ENCODE measurements around the gene TPK1. TPM values are rescaled to one million over a fixed set of nuclear protein-coding genes. Genes with fewer than 3 reads are reported as not detected.

The TPK1 gene
- total RNA-seq, 1 experiment from 2014 or later, result 3.1 TPM

DNA sequence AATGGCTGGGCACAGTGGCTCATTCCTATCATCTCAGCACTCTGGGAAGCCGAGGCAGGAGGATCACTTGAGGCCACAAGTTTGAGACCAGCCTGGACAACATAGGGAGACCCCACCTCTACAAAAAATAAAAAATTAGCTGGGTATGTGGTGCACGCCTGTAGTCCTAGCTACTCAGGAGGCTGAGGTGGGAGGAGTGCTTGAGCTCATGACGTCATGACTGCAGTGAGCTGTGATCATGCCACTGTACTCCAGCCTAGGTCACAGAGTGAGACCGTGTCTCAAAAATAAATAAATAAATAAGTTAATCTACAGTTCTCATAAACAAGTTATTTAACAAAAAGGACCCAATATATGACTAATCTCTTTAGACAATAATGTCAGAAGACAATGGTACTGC lies 76.2 kb downstream of the TPK1 start:
- no peaks in the 10 kb centered on the region for H3K9me3 ChIP-seq (ENCODE audit: control insufficient read depth, low read depth, low read length)
- no peak overlapping the region for H4K5ac ChIP-seq (ENCODE audit: insufficient read length, low read depth, low read length)
- Mint-ChIP-seq H3K27me3 (ENCODE audit: low read depth) (no peaks in the 10 kb centered on the region), H3K9me3 (peaks cover 0 to 2% of the 10 kb centered on the region in 2 experiments; a peak in 3 of 5 replicates), H3K4me3 (no peak overlapping the region), H3K36me3 (ENCODE audit: insufficient read depth in 1 of 3, low read depth in 3 of 3) (peaks cover 0 to 2% (median 1%) of the 10 kb centered on the region in 3 experiments; a peak in 2 of 7 replicates), H3K4me1 (peaks cover 7 to 8% of the 10 kb centered on the region in 2 experiments), H3K27ac (no peak overlapping the region)
- no peak overlapping the region for H3K14ac ChIP-seq (ENCODE audit: insufficient read depth, low read length)
- no peak overlapping the region for H4K91ac ChIP-seq (ENCODE audit: insufficient read length, low read depth, low read length)
- H2AK5ac ChIP-seq (ENCODE audit: insufficient read length, low read length), result no peak overlapping the region
- H3K79me2 ChIP-seq (ENCODE audit: insufficient read depth, low read length), result no peaks in the 10 kb centered on the region
- no peak overlapping the region for H2BK12ac ChIP-seq (ENCODE audit: insufficient read length, low read depth, low read length)
- no peak overlapping the region for H3K9ac ChIP-seq (ENCODE audit: extremely low read depth, insufficient read length, low read length)
- H2BK5ac ChIP-seq (ENCODE audit: insufficient read length, low read length), result no peak overlapping the region
- H3K4me2 ChIP-seq (ENCODE audit: insufficient read depth, insufficient read length, low read length), result no peak overlapping the region
- no peak overlapping the region for H3K27ac ChIP-seq (ENCODE audit: insufficient read length, low read depth, low read length)
- no peaks in the 10 kb centered on the region for H3K4me1 ChIP-seq (ENCODE audit: insufficient read depth, low read length)
- H3K79me1 ChIP-seq (ENCODE audit: insufficient read depth, low read depth, low read length, poor library complexity, severe bottlenecking), result no peaks in the 10 kb centered on the region
- TF ChIP-seq, protein P1, sequence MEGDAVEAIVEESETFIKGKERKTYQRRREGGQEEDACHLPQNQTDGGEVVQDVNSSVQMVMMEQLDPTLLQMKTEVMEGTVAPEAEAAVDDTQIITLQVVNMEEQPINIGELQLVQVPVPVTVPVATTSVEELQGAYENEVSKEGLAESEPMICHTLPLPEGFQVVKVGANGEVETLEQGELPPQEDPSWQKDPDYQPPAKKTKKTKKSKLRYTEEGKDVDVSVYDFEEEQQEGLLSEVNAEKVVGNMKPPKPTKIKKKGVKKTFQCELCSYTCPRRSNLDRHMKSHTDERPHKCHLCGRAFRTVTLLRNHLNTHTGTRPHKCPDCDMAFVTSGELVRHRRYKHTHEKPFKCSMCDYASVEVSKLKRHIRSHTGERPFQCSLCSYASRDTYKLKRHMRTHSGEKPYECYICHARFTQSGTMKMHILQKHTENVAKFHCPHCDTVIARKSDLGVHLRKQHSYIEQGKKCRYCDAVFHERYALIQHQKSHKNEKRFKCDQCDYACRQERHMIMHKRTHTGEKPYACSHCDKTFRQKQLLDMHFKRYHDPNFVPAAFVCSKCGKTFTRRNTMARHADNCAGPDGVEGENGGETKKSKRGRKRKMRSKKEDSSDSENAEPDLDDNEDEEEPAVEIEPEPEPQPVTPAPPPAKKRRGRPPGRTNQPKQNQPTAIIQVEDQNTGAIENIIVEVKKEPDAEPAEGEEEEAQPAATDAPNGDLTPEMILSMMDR (conservative IDR thresholded peaks at IDR 0.05), result no peak
- no peak overlapping the region for H3K4ac ChIP-seq (ENCODE audit: low read depth, low read length)
- H3K23me2 ChIP-seq (ENCODE audit: insufficient read length, low read depth, low read length, poor library complexity, severe bottlenecking), result no peaks in the 10 kb centered on the region
- H2BK15ac ChIP-seq (ENCODE audit: low read depth, low read length), result no peak overlapping the region
- H4K8ac ChIP-seq (replicated peaks; ENCODE audit: insufficient read length, low read depth, low read length), result no peak overlapping the region
- no peak overlapping the region for H2BK20ac ChIP-seq (ENCODE audit: low read depth, low read length, poor library complexity, severe bottlenecking)
- H3K56ac ChIP-seq (ENCODE audit: insufficient read length, low read depth, low read length), result no peak overlapping the region
- WGBS (ENCODE audit: extremely low coverage, insufficient read length, low lambda C conversion rate), result no CpG with 5 or more reads among the region's 4 CpGs
- H3K23ac ChIP-seq (ENCODE audit: insufficient read length, low read depth, low read length), result no peak overlapping the region
- H3K27me3 ChIP-seq (ENCODE audit: insufficient read depth, low read length), result no peaks in the 10 kb centered on the region
- no peak overlapping the region for H2AFZ ChIP-seq (ENCODE audit: low read length)
- H3K18ac ChIP-seq (ENCODE audit: insufficient read length, low read depth, low read length), result no peak overlapping the region
- H2BK120ac ChIP-seq (ENCODE audit: low read depth, low read length, poor library complexity, severe bottlenecking), result no peak overlapping the region
- DNase-seq, result no peak
- H4K20me1 ChIP-seq (ENCODE audit: control insufficient read depth, insufficient read depth, insufficient read length), result no peaks in the 10 kb centered on the region
- no peak overlapping the region for H3T11ph ChIP-seq (ENCODE audit: low read length)

Data from H9 (cell line).